Measurements from ENCODE around the gene FAM83E. TPM values are rescaled to one million over a fixed set of nuclear protein-coding genes. Genes with fewer than 3 reads are reported as not detected.

FAM83E gene
- total and polyA plus RNA-seq, 10 of the 15 experiments (the other 5 are each of a cell fraction or from before 2014, with no cell fraction given) = 0.14 to 2.5 (median 0.33) TPM; not detected in 4

DNA sequence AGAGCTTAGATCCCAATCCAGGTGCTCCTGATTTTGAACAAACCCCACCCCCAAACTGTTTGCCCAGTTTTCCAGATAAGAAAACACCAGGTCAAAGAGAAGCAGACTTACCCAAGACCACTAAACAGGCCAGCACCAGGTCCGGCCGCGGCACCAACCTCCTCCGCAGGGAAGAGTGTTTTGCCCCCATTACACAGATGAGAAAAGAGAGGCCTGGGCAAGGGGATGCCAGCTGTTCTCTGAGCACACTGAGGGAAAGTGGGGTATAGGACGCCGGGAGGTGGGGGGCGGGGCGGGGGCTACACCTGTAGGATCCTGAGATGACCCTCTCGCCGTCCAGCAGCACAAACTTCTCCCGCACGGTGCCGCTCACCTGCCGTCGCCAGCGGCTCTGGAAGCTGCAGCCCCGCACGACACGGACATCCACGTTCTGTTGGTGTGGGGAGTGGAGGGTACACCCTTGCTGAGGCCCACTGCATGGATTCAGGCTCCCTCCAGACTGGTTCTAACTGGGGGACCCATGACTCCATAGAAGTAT, 5.2 kb downstream of the FAM83E start (continued):
- TF ChIP-seq, protein P1, sequence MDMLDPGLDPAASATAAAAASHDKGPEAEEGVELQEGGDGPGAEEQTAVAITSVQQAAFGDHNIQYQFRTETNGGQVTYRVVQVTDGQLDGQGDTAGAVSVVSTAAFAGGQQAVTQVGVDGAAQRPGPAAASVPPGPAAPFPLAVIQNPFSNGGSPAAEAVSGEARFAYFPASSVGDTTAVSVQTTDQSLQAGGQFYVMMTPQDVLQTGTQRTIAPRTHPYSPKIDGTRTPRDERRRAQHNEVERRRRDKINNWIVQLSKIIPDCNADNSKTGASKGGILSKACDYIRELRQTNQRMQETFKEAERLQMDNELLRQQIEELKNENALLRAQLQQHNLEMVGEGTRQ (IDR thresholded peaks at IDR 0.05; ENCODE audit: borderline replicate concordance, low read depth, low read length) = no peak

DNA sequence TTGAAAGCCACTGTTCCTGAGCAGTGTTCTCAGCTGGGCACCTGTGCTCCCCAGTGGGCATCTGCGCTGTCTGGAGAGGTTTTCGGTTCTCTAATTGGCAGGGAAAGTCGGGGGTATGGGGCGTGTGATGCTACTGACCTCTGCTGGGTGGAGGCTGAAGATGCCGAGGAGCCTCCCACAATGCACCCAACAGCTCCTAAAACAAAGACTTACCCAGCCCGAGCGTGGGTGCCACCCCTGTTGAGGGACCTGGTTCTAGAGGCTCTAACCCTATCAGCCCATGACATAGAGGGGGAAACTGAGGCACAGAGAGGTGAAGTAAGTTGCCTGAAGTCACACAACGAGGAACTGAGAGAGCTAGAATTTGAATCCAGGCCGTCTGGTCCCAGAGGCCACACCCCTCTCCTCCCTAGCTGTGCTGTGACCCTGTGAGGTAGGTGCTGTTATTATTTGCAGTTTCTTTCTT, 6.0 kb downstream of the FAM83E start:
- no peak overlapping the region for H3K9ac ChIP-seq (ENCODE audit: control insufficient read depth, insufficient read depth, low read length)
- POLR2A ChIA-PET = interaction anchor here (0.7 to 1.7 kb wide), 10 partner anchors 9 to 275 kb away, joined by 3 to 11 read pairs (median 4); partner anchors contain the start of gene SPHK2
- DNase-seq (ENCODE audit: low read depth, low spot score) (no peak), FAIRE-seq (peak; percentile 84), ATAC-seq (peak; percentile 93)
- BruUV-seq (replicated peaks) = no TSS peak
- RAD21 ChIA-PET (ENCODE audit: unreplicated experiment) = interaction anchor here (0.6 to 2.4 kb wide), 16 partner anchors 9 to 295 kb away, joined by 3 to 16 read pairs (median 4); partner anchors contain the start of genes CA11, RPL18 and SPHK2
- no peaks in the 10 kb centered on the region for H3K27me3 ChIP-seq (replicated peaks in 1 of 2; ENCODE audit: control insufficient read depth in 2 of 2, insufficient read depth in 2 of 2, low read length in 1 of 2)
- no peak overlapping the region for H3K4me3 ChIP-seq
- peaks cover 0 to 5% of the 10 kb centered on the region in 2 experiments; a peak in 2 of 4 replicates for H3K36me3 ChIP-seq (ENCODE audit: control insufficient read depth in 2 of 2, insufficient read depth in 2 of 2, low read length in 1 of 2)
- H3K79me2 ChIP-seq (ENCODE audit: control insufficient read depth, insufficient read depth, low read length) = no peaks in the 10 kb centered on the region
- CTCF ChIA-PET = interaction anchor here (0.6 to 2.7 kb wide), 16 partner anchors 9 to 647 kb away, joined by 3 to 26 read pairs (median 5); partner anchors contain the start of gene CA11
- H3K27ac ChIP-seq (ENCODE audit: control insufficient read depth, insufficient read depth) = no peak overlapping the region
- WGBS (ENCODE audit: insufficient coverage, insufficient replicate concordance, low lambda C conversion rate, missing lambda C conversion rate) = 2% methylated on average over 9 of the region's 9 CpGs
- intact Hi-C loops (cut with micrococcal nuclease; ENCODE audit: unreplicated experiment) = no loop called here
- no peaks in the 10 kb centered on the region for H3K4me1 ChIP-seq (ENCODE audit: control insufficient read depth, insufficient read depth, low read length)
- SMC1A ChIA-PET (ENCODE audit: uncharacterized antibody, unreplicated experiment) = interaction anchor here (0.6 to 2.3 kb wide), 11 partner anchors 14 to 157 kb away, joined by 3 to 6 read pairs (median 3); no protein-coding TSS in a partner anchor
- H3K9me3 ChIP-seq (replicated peaks; ENCODE audit: control insufficient read depth, insufficient read depth, low read length) = no peaks in the 10 kb centered on the region
- H2AFZ ChIP-seq (ENCODE audit: control insufficient read depth, low read depth, low read length) = peak overlapping the region; percentile 59
- 0 out of 2 replicates have a peak overlapping the region, but pooled peaks have one; percentile 26 for H3K4me2 ChIP-seq (ENCODE audit: control insufficient read depth, insufficient read depth)
- no peaks in the 10 kb centered on the region for H4K20me1 ChIP-seq (ENCODE audit: control insufficient read depth, insufficient read depth)
- in situ Hi-C loops (cut with MboI) = no loop called here
- peak; percentile 42 for TF ChIP-seq MTA2 (IDR thresholded peaks at IDR 0.05; ENCODE audit: low read depth)
- TF ChIP-seq EED (IDR thresholded peaks at IDR 0.05; ENCODE audit: low read depth) = no peak
- no peak for TF ChIP-seq NFYB (IDR thresholded peaks at IDR 0.05; ENCODE audit: insufficient read depth, low read depth, low read length)
- TF ChIP-seq ZBTB11 (CRISPR knock-in tag; IDR thresholded peaks at IDR 0.05) = no peak
- peak in 1 of 2 experiments; percentile 43; a peak in 1 of 4 replicates for TF ChIP-seq IKZF2 (IDR thresholded peaks at IDR 0.05)
- no peak for TF ChIP-seq KLF5 (IDR thresholded peaks at IDR 0.05; ENCODE audit: partially characterized antibody)
- peak; percentile 42 for TF ChIP-seq YY1 (IDR thresholded peaks at IDR 0.05; ENCODE audit: low read depth, low read length)
- no peak for TF ChIP-seq PAX8 (IDR thresholded peaks at IDR 0.05)
- no peak for TF ChIP-seq SIX5 (IDR thresholded peaks at IDR 0.05; ENCODE audit: low read depth, low read length, severe bottlenecking)
- TF ChIP-seq CBFB (IDR thresholded peaks at IDR 0.05; ENCODE audit: low read depth) = no peak
- no peak for TF ChIP-seq ATF3 (IDR thresholded peaks at IDR 0.05; ENCODE audit: borderline replicate concordance, extremely low read depth, low read depth, low read length)
- TF ChIP-seq CREB1 (IDR thresholded peaks at IDR 0.05; ENCODE audit: low read depth) = no peak
- TF ChIP-seq KAT2A (conservative IDR thresholded peaks at IDR 0.05; ENCODE audit: control insufficient read depth, low read depth, low read length) = no peak
- TF ChIP-seq GABPA (IDR thresholded peaks at IDR 0.05; ENCODE audit: low read depth) = no peak
- TF ChIP-seq BHLHE40 (IDR thresholded peaks at IDR 0.05; ENCODE audit: borderline replicate concordance in 1 of 2, low read depth in 2 of 2, low read length in 1 of 2) = peak in 1 of 2 experiments; percentile 13; a peak in 1 of 4 replicates

All from GM12878 (cell line).